RKO (cell line): ENCODE data around the gene MTR.
"Not testable (repeated sequence)": the region's sequence is repeated elsewhere in the genome, so short reads cannot be mapped to it uniquely, and the experiment has no call there.

Experiments used
- DNase-seq: peaks from one replicate; pipeline ENCODE4 v3.0.0-alpha.2; 2016; ENCODE audit warnings: low spot score

The MTR gene

DNA sequence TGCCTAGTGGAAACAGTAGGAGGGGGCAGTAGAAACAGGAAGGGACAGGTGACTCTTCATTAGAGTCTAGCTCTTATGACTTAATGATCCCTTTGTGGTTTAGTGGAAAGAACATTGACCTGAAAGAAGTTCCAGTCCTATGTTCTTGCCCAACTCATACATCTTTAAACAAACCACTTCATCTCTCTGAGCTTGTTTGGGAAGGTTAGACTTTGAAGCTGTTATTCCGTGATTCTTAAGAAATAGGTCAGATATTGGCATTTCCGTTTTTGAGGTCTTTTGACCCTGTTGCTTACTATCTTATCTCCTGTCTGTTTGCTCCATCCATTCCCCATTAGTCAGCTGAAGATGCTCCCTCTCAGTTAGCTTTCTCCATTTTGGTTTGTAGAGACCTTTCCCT, 38.5 kb downstream of the MTR start:
- DNase-seq = no peak

DNA sequence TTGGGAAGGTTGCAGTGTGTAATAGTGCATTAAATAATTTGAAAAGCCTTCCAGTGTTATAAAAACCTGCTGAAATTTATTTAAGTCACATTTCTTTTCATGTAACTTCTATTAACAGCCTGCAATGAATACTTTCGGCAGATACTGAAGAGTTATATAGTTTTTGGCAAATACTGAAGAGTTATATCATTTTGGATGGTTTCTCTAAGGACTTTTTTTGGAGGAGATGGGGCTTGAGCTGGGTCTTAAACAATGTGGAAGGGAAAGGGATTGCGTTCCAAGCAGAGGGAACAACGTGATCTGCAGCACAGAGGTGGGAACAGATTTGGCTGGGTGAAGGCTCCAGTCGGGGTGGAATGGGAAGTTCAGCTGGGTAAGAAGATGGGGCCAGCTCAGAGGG, 39.8 kb downstream of the MTR start:
- DNase-seq = no peak

- no peak for DNase-seq
Observed at GRCh38 chr1:236835491-236835890, 40.4 kb downstream of the MTR start.

DNA sequence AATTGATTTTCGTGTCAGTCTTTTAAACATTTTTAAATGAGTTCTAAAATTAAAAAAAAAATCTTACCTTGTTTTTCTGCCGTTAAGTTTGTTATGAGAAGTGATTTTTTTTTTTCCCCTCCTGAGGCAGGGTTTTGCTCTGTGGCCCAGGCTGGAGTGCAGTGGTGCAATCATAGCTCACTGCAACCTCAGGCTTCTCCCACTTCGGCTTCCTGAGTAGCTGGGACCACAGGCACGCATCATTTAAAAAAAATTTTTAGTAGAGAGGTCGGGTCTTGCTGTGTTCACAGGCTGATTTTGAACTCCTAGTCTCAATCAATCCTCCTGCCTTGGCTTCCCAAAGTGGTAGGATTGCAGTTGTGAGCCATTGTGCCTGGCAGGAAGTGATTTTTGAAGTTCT, 41.1 kb downstream of the MTR start:
- no peak for DNase-seq

DNA sequence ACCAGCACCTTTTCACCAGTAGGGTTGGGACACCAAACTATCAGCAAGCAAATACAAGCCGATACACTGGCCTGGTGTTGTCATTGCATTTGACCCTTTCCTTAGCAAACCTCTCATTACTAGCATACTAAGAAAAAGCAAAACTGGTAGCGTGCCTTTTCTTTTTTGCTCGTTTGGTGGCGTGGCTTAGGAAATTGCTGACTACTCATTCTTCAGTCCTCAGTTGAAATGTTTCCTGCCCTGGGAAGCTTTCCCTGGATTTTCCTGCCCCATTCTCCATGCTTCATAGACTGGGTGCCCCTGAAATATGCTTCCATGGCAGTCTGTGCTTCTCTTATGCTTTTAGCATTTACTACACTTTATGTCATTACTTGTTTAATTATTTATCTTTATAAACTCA, 42.0 kb downstream of the MTR start:
- DNase-seq = no peak

DNA sequence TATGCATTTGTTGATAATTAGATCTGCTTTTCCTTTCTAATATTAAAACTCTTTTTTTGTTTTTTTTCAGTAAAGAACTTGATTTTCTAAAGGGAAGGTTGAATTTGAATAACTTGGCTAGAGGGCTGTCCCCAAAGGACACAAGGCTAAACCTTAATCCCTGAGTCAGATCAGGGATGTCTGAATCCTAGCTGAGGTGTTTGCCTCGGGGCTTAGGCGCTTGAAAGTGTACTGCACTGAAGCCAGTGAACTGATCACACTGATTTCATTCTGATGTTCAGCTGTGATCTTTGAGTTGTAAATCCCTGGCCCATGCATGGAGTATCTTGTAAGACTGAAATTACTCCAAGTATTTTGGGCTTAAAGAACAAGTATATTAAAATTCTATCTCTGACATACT, 42.8 kb downstream of the MTR start:
- DNase-seq = no peak

DNA sequence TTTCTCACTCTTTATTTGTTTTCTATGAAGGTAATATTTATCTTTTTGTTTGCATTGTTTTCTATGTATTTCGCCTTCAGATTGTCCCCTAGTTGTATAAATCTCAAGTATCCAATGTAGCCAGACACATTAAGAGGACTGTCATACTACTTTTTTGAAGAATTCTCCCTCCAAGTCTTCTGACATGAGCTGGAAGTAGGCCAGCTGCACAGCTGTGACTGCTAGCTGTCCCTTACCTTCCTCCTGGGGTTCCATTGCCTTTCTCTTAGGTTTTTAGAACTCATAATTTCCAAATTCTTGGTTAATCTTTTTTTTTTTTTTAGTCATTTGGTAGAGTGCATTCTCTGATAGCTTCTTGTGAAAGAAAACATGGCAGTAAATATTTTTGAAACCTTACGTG, 46.2 kb downstream of the MTR start:
- DNase-seq = no peak

DNA sequence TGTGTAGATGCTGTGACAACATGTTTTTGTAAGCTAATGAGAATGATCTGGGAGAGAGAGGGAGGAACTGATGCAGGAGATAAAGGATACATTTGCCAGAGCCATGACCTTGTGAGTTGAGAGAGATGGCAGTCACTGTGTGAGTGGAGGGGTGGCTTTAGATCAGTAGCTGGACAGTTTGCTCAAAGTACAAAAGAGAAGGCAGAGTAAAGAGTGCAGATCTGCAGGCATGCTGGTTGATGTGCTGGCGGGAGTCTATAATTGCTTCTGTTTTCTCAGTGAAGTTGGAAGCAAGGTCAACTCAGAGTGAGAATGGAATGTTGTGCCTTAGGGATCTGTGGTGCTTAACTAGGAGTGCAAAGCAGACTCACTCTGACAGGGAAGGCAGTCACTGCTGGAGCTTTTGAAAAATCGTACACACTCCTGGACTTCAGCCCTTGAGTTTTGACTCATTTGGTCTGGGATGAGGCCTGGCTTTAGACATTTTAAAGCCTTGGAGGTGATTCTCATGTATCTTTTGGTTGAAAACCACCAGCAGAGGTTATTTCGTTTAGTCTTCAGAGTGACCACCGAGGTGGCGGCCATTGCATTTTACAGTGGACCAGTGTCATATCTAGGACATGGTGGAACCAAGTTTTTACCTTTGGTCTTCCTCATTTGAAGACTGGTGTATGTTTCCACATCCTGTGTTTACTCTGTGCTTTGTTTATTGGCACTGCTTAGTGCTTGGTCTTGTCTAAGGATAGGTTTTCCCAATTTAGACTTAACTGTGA, 49.6 kb downstream of the MTR start:
- DNase-seq = peak; percentile 2

DNA sequence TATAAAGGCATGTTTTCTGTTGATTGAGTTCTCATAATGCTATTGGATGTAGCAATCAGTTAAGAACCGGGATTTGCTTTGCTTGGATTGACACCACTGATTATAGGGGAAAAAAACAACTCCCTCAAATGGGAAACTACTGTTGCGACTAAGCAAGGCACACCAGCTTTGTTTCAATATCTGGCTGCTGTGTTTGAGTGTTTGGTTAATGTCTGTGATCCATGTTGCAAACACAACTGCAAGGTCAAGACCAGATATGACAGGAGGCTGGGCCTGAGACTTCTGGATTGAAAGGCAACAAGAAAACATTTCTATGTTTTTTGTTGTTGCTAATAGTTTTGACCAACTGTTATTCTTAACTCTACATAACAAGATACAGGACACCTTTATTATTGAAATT, 50.7 kb downstream of the MTR start:
- DNase-seq = no peak

DNA sequence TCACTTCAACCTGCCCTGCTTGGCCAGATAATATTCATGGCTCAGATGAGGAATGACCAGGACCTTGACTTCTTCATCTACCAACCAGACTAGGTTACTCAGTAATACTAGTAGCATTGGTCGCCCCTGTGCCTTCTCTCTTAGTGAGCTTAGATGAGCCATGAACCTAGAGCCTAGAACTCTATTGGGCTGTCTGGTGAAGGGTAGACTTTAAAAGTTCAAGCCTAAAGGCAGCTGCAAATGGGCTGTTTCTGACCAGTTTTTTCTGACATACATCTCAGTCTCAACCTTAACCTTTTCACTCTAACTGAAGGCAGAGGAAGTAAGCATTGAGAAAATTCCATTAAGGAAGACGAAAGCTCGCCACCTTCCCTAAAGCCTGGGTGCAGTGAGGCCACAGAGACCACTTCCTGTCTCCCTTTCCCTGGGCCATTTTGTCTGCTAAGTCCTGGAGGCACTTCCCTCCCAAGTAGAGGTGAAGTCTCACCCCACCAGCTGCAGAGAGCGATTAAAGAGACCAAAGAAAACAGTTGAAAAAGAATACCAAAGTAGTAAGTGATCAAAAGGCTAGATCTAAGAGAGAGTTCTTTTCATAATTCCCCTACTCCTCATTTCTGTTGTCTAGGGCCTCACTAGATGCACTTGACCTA, 53.3 kb downstream of the MTR start:
- DNase-seq = no peak

DNA sequence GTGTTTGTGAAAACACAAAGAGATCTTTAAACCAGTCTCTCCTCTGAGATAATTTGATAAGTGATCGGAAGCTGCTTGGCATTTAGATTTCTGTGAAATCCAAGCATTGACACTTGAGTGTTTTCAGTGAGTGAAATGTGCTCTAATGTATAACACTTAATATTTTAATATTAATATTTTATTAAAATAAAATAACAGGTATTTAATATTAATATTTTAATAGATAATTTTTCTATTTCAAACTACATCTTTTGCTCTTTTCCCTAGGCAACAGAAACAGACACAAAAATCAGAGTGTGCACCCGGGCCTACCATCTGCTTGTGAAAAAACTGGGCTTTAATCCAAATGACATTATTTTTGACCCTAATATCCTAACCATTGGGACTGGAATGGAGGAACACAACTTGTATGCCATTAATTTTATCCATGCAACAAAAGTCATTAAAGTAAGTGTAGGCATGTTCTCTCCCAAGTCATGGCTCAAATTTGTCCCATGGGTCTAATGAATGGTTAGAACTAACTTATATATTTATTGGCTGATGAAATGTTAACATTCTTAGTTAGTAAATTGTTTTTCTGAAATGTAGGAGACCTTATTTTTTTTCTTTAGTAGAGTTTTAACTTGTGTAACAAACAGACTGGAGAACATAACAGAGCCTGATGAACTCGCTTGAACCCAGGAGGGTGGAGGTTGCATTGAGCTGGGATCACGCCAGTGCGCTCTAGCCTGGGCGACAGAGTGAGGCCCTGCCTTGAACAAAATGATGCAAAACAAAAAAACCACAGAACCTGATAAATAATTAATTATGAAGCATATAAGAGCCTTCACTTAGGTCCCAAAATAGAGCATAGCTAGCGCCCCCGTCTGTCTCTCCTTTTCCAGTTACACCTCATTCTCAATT, 55.2 kb downstream of the MTR start:
- no peak for DNase-seq

DNA sequence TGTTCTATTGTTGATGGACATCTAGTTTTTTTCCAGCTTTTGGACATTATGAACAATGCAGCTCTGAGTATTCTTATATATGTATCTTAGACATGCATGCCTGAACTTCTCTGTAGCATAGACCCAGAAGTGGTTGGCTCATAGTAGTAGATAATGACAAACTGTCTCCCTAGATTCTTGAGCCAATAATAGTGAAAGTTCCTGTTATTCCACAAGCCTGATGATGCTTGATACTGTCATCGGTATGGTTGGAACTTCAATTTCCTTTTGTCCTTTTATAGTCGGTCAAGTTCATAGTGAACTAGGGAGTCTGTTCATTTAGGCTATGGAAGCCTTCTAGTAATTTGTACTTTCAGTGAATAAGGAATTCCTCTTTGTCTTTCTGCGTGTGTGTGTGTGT, 56.8 kb downstream of the MTR start:
- DNase-seq = peak; percentile 26

GRCh38 chr1:236853921-236854604, 59.0 kb downstream of the MTR start:
- DNase-seq = no peak

GRCh38 chr1:236854605-236854983, 59.5 kb downstream of the MTR start:
- DNase-seq = no peak

- DNase-seq = not testable (repeated sequence)
Observed at GRCh38 chr1:236856649-236857048, 61.6 kb downstream of the MTR start.

DNA sequence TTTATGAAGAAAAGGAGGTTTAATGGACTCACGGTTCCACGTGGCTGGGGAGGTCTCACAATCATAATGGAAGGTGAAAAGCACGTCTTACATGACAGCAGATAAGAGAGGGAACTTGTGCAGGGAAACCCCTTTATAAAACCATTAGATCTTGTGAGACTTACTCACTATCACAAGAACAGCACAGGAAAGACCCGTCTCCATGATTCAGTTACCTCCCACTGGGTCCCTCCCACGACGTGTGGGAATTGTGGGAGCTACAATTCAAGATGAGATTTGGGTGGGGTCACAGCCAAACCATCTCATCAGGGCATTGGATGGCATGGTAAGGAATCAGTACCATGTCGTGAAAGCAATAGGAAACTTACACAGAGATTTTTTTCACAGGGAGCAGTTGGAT, 63.1 kb downstream of the MTR start:
- DNase-seq = no peak

DNA sequence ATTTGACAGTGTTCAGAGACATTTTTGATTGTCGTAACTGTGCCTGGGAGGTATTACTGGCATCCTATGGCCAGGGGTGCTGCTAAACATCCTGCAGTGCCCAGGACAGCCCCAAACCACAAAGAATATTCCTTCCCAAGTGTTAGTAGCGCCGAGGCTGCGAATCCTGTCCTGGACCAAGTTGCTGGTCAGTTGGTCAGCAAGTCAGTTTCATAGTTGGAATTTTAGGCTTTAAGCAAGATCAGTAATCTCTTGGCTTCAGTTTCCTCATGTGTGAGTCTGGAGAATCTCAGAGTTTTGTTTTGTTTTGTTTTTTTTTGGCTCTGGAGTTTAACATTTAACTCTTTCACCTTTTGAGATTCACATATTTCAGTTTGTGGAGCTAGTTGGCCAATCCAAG, 65.0 kb downstream of the MTR start:
- no peak for DNase-seq

GRCh38 chr1:236860674-236861073, 65.6 kb downstream of the MTR start:
- no peak for DNase-seq

DNA sequence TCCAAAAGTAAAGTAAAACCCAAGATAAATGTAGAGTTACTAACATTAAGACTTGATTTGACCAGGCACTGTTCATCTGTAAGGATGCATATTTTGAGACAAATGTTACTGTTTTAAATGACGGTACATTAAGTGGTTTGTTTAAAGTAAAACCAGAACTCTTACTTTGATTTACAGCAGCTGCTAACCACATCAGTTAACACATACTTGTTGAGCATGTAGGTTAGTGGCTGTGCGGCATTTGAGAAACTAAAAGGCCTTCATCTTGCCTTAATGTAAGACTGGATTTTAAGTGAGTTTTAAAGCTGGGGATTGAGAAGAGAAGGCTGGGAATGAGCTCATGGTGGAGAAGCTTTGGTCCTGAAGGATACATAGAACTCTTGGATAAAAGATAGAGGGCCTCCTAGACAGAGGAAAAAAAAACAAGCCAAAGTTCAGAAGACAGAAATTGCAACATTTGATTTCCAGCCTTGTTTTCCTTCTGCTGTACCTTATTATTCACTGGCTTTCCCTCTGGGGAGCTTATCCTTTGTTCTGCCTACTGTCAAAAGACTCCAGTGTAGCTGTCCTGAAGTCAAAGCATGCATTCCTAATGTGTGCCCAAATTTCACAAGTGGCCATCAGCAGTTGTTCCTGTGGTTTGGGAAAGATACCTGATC, 66.6 kb downstream of the MTR start:
- no peak for DNase-seq

DNA sequence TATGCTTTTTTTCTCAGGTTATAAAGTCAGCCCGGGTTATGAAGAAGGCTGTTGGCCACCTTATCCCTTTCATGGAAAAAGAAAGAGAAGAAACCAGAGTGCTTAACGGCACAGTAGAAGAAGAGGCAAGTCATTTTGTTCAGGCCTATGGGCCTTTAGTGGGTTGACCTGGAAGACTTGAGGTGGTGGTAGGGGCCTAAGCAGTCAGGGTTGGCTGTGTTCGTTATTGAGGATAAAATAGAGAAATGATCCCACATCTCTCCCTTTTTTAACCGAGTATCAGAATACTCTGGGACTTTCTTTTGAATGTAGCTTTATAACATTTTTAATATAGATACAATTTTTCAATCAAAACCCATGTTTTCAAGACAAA, 67.1 kb downstream of the MTR start:
- DNase-seq = no peak

- no peak for DNase-seq
Observed at GRCh38 chr1:236862615-236863211, 67.6 kb downstream of the MTR start.
